Measurements from ENCODE around the gene CBX1.
"Not testable (repeated sequence)": the region's sequence is repeated elsewhere in the genome, so short reads cannot be mapped to it uniquely, and the experiment has no call there.

CBX1 gene

DNA sequence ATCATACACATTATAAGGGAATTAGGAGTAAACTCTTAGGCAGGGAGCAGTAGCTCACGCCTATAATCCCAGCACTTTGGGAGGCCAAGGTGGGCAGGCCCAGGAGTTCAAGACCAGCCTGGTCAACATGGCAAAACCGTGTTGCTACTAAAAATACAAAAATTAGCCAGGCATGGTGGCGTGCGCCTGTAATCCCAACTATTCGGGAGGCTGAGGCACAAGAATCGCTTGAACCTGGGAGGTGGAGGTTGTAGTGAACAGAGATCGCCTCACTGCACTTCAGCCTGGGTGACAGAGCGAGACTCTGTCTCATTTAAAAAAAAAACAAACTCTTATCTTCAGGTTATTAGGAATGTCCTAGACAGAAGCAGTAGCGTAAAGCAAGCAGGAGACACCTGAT is 28.5 kb downstream of the CBX1 start:
- DNase-seq (ENCODE audit: low spot score): not testable (repeated sequence)

DNA sequence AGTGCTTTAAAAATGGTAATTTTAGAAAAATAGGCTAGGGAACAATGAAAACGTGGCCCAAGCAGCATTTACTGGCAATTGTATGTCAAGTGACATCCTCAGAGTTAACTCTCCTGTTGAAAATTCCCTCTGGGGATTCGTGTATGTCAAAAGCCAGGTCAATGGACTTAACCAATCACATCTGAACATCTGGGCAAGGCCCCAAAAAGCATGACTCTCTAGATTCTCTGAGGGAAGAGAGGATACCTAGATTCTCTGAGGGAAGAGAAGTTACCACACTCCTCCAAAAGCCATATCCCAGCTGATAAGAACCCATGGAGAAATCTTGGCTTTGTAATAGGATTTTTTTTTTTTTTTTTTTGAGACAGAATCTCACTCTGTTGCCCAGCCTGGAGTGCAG is 29.6 kb downstream of the CBX1 start:
- no peak for DNase-seq (ENCODE audit: low spot score)

DNA sequence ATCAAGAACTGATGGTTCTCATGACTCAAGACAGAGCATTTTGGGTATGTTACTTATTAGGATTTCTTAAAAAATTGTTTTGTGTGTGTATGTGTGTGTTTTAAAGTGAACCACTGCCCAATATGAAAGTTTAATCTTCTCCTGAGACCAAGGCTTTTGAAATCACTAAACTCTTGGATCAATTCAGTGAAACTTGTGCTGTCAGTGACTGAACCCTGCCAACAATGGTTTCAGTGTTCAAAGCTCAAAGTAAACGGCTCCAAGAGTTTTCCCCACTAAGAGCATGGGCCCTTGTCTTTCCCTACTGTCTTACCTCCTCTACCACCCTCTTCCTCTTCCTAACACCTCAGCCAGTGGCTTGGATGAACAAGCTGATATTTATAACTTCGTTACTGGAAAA is 31.1 kb downstream of the CBX1 start:
- DNase-seq (ENCODE audit: low spot score): no peak

DNA sequence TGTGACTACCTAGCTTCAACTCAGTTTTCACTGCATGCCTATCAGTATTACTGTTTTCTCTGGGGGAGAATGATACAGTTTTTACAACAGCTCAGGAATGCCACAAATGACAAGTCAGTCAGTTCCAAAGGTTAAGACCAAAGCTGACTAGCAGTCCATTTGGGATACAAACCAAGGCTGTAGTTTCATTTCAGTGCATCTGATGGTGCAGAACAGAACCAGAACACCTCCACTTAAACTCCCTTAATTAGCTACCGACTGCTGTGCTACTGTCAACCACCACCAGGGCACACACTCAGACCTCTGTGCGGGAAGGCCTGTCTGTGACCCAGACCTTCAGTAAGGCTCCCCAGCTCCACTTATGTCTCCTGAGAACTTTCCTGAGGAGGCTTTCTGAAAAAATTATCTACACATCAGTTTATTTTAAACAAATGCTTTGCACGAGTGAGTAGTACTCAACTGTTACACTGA is 32.8 kb downstream of the CBX1 start:
- DNase-seq (ENCODE audit: low spot score): no peak

DNA sequence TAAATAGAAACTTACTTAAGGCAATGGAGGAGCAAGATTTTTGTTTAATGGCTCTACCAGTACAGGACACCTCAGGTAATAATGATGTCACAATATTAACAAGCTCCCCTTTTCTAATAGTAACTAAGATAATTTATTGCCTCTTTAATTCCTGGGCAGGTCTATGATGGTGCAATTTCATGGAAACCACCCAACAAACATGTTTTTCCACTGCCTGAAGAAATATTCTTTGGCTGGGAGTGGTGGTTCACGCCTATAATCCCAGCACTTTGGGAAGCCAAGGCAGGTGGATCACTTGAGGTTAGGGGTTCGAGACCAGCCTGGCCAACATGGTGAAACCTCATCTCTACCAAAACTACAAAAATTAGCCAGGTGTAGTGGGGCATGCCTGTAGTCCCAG is 33.5 kb downstream of the CBX1 start:
- DNase-seq (ENCODE audit: low spot score): not testable (repeated sequence)

DNA sequence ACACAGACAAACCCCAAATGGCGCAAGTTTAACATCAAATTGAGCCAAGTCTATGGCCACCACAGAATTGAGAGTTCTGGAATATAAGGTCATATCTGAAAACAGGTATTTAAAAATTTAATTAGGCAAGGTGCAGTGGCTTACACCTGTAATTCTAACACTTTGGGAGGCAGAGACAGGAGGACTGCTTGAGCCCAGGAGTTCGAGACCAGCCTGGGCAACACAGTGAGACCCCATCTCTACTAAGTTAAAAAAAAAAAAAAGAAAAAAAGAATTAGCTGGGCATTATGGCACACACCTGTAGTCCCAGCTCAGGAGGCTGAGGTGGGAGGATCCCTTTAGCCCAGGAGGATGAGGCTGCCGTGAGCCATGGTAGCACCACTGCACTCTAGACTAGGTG is 34.0 kb downstream of the CBX1 start:
- DNase-seq (ENCODE audit: low spot score): no peak

DNA sequence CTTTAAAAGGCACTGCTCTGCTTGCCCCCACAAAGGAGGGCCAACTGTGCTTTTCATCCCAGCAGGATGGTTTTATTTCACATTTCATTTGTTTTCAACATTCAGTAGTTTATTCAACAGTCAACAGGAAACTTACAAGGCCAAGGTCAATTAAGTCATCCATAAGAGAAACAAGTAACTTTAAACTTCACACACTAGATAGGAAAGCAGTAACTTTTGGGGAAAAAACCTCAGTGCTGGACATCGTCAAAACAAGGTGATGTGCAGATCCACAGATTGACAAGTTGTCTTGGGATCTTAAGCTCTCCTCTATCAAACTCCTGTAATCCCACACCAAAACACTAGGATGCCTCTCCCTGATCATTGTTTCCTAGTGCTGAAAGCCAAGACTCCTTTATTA is 34.6 kb downstream of the CBX1 start:
- no peak for DNase-seq (ENCODE audit: low spot score)

DNA sequence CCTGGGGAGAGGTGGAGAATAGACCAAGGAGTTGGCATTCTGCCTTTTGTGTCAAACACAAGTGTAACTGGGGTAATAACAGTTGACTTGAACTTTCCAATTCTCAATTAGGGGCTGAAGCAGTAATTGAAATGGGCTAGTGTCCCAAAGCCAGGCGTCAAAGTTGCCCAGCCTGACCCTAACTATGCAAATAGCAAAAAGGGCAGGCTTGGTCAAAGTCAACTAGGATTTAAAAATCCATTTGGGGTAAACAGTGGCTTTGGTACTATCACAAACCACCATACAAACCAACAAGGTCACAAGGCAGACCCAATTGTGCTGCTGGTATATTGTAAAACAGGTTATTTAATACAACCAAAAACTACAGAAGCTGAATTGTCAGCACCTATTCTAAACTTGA is 35.1 kb downstream of the CBX1 start:
- no peak for DNase-seq (ENCODE audit: low spot score)

DNA sequence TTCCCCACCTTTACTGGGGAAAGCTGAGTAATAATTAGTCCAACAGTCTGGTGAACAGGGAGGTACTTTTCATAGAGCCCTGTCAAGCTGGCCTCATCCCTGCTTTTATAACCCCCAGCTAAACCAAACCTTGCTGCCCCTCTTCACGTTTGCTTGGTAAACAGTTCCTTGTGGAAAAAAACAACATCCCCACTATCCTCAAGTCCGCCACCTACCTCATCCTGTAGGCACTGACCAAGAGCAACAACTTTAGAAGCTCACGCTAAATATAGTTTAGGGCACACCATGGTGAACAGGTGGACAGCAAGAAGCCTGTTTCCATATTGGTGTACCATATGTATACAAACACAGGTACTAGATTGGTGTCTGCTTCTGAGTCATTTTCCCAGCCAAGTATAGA is 36.6 kb downstream of the CBX1 start:
- no peak for DNase-seq (ENCODE audit: low spot score)

DNA sequence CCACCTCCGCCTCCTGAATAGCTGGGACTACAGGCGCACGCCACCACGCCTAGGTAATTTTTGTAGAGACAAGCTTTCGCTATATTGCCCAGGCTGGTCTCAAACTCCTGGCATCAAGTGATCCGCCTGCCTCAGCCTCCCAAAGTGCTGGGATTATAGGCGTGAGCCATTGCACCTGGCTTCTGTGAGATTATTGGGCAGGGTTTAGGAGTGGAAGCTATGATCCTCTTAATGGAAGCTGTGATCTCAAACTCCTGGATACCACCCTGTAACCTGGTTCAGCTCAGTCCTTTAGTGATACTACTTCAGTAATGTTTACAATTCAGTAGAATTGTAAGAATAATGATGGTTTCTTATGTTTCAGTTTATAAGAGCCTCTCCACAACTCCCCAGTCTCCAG is 39.0 kb downstream of the CBX1 start:
- no peak for DNase-seq (ENCODE audit: low spot score)

DNA sequence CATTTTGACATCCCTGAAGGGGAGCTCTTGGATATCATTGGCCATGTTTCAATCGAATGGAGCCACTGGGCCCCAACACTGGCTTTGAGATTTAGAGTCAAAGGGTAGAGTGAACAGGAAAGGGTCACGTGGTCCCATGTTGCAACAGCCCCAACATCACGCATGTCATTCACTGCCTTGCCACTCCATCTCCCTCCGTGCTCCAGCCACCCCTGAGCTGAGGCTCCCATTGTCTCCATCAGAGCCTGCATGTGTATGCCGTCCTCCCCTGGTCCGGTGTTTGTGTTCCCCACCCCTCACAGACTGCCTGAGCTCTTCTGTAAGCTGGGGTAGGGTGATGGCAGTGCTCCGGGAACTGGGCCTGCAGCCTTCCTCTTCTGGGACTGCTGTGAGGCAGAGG is 41.0 kb downstream of the CBX1 start:
- DNase-seq (ENCODE audit: low spot score): no peak

DNA sequence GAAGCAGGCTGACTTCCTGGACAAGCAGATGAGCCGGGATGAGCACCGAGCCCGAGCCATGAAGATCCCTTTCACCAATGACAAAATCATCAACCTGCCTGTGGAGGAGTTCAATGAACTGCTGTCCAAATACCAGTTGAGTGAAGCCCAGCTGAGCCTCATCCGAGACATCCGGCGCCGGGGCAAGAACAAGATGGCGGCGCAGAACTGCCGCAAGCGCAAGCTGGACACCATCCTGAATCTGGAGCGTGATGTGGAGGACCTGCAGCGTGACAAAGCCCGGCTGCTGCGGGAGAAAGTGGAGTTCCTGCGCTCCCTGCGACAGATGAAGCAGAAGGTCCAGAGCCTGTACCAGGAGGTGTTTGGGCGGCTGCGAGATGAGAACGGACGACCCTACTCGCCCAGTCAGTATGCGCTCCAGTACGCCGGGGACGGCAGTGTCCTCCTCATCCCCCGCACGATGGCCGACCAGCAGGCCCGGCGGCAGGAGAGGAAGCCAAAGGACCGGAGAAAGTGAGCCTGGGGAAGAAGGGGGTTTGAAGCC is 42.1 kb downstream of the CBX1 start:
- DNase-seq (ENCODE audit: low spot score): no peak

DNA sequence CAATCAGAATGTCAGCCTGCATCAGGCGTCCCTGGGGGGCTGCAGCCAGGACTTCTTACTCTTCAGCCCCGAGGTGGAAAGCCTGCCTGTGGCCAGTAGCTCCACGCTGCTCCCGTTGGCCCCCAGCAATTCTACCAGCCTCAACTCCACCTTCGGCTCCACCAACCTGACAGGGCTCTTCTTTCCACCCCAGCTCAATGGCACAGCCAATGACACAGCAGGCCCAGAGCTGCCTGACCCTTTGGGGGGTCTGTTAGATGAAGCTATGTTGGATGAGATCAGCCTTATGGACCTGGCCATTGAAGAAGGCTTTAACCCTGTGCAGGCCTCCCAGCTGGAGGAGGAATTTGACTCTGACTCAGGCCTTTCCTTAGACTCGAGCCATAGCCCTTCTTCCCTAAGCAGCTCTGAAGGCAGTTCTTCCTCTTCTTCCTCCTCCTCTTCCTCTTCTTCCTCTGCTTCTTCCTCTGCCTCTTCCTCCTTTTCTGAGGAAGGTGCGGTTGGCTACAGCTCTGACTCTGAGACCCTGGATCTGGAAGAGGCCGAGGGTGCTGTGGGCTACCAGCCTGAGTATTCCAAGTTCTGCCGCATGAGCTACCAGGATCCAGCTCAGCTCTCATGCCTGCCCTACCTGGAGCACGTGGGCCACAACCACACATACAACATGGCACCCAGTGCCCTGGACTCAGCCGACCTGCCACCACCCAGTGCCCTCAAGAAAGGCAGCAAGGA is 42.7 kb downstream of the CBX1 start:
- DNase-seq (ENCODE audit: low spot score): no peak

DNA sequence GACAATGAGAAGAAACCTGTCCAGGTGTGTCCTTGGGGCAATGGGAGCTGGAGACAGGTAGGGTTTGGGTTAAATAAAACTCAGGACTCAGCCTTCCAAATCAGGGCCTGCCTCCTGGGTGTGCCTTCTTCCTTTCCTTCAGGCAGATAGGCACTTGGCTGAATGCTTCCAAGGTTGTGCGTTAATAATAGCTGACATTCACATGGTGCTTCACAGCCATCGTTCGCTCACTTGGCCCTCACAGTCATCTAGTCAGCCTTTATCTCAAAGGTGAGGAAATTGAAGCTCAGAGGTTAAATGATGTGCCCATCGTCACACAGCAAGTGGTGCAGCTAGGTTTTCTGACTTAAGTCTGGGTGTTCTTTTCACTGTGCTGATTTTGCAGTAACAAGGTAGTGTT is 43.7 kb downstream of the CBX1 start:
- no peak for DNase-seq (ENCODE audit: low spot score)

DNA sequence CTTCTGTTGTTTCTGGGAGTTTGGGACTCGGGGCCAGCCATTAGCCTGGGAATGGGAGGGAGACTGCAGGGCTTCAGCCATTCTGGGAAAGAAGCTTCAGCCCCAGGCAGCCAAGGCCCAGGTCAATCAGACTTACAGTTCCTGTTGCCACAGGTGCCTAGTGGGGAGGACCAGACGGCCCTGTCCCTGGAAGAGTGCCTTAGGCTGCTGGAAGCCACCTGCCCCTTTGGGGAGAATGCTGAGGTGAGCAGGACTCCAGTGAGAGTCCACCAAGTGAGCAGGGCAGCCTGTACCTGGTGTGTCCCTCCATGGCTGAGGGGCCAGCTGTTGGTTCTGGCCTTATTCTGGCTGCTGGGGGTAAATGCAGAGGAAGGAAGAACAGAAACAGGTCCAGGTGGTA is 44.4 kb downstream of the CBX1 start:
- no peak for DNase-seq (ENCODE audit: low spot score)

DNA sequence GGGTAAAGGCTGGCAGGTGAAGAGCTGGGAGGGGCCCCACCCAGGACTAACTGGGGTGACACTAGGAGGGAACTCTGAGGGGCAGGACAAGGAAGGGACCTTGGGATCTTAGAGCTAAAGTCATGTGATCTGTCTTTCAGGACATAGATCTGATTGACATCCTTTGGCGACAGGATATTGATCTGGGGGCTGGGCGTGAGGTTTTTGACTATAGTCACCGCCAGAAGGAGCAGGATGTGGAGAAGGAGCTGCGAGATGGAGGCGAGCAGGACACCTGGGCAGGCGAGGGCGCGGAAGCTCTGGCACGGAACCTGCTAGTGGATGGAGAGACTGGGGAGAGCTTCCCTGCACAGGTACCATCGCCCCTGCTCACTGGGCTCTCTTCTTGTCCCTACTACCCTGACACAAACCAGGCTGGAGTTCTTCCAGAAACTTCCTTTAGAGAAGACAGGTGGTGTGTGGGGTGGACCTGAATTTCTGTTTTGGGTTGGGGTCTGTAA is 45.0 kb downstream of the CBX1 start:
- no peak for DNase-seq (ENCODE audit: low spot score)

DNA sequence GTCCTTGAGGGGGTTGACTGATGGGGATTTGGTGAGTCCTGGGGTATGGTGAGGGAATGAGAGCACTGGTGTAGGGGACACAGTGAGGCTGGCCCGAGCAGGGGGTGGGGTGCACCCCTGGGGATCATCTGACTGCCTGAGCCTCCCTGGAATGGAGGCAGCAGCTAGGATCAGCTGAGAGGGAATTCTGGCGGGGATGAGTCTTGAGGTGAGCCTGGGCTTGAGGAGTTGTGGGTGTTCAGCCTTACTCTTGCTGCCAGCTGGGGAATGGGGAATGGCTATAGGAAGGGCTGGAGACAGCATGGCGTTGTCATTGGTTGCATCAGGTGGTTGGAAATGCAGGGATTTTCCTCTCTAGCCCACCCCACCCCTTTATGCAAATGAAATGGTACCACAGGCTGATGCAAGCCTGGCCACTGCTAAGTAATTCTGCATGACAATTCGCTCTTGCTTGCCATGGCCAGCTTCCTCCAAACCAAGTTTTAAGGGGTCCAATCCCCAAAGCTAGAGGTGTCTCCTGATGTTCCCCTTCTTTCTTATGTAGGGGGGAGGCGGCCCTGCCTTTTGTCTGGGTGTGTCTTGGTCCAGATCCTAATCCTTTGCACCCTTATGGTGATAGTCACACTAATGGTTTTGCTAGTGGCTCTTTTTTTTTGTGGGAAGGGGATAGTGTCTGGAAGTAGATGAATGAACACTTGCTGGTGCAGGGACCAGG is 45.6 kb downstream of the CBX1 start:
- DNase-seq (ENCODE audit: low spot score): no peak

DNA sequence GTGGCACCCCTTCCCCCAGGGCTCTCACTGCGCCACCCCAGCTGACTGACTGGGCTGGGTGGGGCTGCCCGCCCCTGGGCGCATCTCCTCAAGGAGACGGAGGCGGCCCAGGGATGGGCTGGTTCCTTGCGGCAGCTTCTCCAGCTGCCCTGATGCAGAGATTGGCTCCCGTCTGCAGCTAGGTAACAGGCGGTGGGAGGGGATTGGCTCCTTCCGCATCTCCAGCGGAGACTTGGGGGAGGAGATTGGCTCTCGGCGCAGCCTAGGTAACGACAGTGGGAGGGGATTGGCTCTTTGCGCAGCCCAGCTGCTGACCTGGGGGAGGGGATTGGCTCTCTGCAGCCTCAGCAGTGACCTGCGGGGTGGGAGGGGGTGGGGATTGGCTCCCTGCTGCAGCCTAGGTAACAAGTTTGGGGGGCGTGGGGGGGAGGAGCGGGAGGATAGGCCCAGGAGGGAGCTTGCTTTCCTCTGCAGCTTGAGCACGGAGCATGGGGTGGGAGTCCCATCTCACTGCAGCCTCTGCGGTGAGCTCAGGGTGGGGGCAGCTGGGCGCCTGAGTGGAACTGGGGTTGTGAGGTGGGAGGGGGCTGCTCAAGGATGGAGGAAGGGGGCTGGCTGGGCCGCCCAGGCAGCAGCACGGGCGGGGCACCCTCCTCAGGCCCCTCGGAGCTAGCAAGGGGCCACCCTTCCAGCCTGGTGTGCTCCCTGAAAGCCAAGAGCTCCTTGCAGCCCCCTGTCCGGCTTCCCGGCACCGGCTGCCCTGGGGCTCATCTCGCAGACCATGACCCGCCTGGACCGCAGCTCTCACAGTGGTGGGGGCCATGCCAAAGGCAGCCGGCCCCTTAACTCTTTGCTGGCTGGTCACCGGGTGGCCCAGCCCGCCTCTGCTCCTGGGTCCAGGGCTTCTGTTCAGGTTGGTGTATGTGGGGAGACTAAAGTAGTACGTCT is 46.8 kb downstream of the CBX1 start:
- no peak for DNase-seq (ENCODE audit: low spot score)

DNA sequence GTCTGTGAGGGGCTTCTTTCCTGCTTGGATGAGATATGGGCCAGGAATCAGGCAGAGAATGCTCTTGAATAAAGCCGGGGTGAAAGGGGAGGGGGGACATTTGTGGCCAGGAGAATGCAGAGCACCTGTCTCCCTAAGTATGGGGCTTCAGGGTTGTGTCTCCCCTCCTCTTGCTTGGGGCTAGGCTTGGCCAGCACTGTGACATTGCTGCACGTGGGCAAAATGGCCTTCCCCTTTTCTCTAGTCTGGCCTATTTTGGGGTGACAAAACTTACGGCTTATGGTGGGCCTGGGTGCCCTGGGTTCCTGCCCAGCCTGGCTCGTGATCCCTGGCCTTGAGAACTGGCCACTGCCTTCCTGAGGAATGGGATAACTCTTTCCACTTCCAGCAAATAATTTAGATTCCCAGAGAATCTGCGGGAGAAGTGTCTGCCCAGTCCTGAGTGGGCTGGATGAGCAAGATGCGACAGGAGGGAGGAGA is 47.5 kb downstream of the CBX1 start:
- DNase-seq (ENCODE audit: low spot score): no peak

DNA sequence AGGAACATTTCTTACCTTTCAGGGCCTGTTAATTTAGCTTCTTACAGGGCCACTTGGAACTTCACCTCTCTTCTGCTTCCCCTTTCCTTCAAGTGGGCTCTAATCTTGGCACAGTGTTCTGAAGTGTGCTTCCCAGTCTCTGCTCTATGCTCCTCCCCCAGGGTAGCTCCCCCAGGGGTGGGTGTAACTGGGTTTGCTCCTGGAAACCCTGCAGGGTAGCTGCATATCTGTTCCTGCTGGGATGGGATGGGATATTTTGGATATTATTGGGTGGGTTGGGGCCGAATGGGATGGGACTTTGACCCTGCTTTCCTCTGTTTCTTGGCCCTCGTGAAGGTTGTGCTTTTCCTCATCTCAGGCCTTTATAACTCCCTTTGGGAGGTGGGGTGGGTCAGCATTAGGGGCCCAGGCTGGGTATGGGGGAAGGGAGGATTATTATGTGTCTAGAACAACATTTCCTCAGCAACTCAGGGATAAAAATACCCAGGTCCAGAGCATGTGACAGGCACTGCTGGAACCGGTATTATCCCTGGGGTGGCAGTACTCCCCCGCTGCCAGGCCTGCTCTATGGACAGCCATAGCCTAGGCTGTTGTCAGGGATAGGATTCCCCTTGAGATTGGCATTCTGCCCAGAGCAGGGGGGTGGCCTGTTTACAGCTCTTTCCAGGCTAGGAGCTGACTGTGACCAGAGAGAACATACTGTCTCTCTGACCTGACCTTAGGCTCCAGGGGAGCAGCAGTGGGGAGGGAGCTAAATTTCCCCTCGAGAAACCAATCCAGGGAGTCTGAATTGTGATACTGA is 48.1 kb downstream of the CBX1 start:
- no peak for DNase-seq (ENCODE audit: low spot score)

All from CD4-positive, alpha-beta T cell treated with Interleukin-2 at 100 ng/mL for 4 hours (primary cell).